Testis (tissue), 2 donors: ENCODE data around the gene LAMB4.

Experiments used
- POLR2A ChIP-seq: fragments of 450-650 bp; IDR thresholded peaks from one replicate; pipeline ENCODE4 v1.6.1; 2017; ENCODE audit warnings: antibody characterized with exemption, mild to moderate bottlenecking, moderate library complexity
- TF ChIP-seq, protein P1 (sequence below), 3 experiments: fragments of 450-650 bp in 2 of 3; fragments of 200-600 bp in 1 of 3; sonication (generic) in 1 of 3; IDR thresholded peaks; one replicate each; pipeline ENCODE4 v1.5.1; 2016 to 2019; ENCODE audit warnings: antibody characterized with exemption in 3 of 3, mild to moderate bottlenecking in 2 of 3, moderate library complexity in 1 of 3

DNA sequence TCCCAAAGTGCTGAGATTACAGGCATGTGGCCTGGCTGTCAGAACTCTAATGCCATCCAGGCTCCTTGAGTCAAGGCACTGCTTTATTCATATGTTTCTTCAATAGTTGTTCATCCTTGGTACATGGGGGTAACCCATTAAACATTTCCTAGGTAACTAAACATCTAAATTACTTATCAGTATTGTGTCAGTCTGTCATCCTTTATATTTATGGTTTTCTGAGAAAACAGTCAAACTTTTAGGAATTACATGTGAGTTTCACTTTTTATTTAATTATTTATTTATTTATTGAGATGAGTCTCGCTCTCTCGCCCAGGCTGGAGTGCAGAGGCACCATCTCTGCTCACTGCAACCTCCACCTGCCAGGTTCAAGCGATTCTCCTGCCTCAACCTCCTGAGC lies 81.7 kb downstream of the LAMB4 start:
- TF ChIP-seq, protein P1, sequence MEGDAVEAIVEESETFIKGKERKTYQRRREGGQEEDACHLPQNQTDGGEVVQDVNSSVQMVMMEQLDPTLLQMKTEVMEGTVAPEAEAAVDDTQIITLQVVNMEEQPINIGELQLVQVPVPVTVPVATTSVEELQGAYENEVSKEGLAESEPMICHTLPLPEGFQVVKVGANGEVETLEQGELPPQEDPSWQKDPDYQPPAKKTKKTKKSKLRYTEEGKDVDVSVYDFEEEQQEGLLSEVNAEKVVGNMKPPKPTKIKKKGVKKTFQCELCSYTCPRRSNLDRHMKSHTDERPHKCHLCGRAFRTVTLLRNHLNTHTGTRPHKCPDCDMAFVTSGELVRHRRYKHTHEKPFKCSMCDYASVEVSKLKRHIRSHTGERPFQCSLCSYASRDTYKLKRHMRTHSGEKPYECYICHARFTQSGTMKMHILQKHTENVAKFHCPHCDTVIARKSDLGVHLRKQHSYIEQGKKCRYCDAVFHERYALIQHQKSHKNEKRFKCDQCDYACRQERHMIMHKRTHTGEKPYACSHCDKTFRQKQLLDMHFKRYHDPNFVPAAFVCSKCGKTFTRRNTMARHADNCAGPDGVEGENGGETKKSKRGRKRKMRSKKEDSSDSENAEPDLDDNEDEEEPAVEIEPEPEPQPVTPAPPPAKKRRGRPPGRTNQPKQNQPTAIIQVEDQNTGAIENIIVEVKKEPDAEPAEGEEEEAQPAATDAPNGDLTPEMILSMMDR (IDR thresholded peaks at IDR 0.05) = no peak
- no peak for TF ChIP-seq POLR2A
